OCI-LY3 (cell line): ENCODE results near the gene CWH43.

ENCODE experiments used
- H2AFZ ChIP-seq: fragments of 200-600, 300-600 bp; shearing (Covaris generic); 2 replicates; pipeline ENCODE4 v1.6.0; 2014; ENCODE audit warnings: antibody characterized with exemption, low read depth, low read length
- H3K27ac ChIP-seq: fragments of 200-600, 300-600 bp; sonication (generic); 2 replicates; pipeline ENCODE4 v1.5.1; 2014; ENCODE audit warnings: mild to moderate bottlenecking, low read length, moderate library complexity, mixed read lengths
- H3K27me3 ChIP-seq: fragments of 200-600, 300-600 bp; sonication (generic); 2 replicates; pipeline ENCODE4 v1.6.1; 2014; ENCODE audit warnings: low read depth, low read length, mixed read lengths
- H3K36me3 ChIP-seq: fragments of 200-600, 300-600 bp; sonication (generic); replicated peaks from 2 replicates; pipeline ENCODE3; 2014; ENCODE audit warnings: low read depth, low read length, mixed read lengths
- H3K4me1 ChIP-seq: fragments of 300-600, 200-600 bp; sonication (generic); 2 replicates; pipeline ENCODE4 v1.6.1; 2014; ENCODE audit warnings: low read length, mixed read lengths
- H3K4me2 ChIP-seq: fragments of 200-600, 300-600 bp; sonication (generic); 2 replicates; pipeline ENCODE4 v1.6.1; 2014; ENCODE audit warnings: low read length, mixed read lengths
- H3K4me3 ChIP-seq: fragments of 300-600, 200-600 bp; sonication (generic); 2 replicates; pipeline ENCODE4 v1.5.1; 2014; ENCODE audit warnings: antibody characterized with exemption, mild to moderate bottlenecking, low read length, moderate library complexity
- H3K79me2 ChIP-seq: fragments of 300-600, 200-600 bp; shearing (Covaris generic); 2 replicates; pipeline ENCODE4 v1.6.1; 2014; ENCODE audit warnings: mild to moderate bottlenecking, low read length, mixed read lengths
- H3K9ac ChIP-seq: fragments of 300-600, 200-600 bp; shearing (Covaris generic); 2 replicates; pipeline ENCODE4 v1.6.0; 2014; ENCODE audit warnings: mild to moderate bottlenecking, low read length, moderate library complexity
- H3K9me3 ChIP-seq: fragments of 200-600, 300-600 bp; shearing (Covaris generic); 2 replicates; pipeline ENCODE4 v1.6.1; 2014; ENCODE audit warnings: low read length, mixed read lengths; ENCODE audit not compliant: insufficient read depth
- H4K20me1 ChIP-seq: fragments of 200-600, 300-600 bp; sonication (generic); 2 replicates; pipeline ENCODE4 v1.6.1; 2016; ENCODE audit warnings: low read length, mixed read lengths; ENCODE audit not compliant: insufficient read depth
- EZH2phosphoT487 ChIP-seq: fragments of 200-600 bp; shearing (Covaris generic); IDR thresholded peaks from 2 replicates; pipeline ENCODE4 v1.6.1; 2018; ENCODE audit warnings: antibody characterized with exemption, mixed run types, low read depth
- TF ChIP-seq, protein P1 (sequence below): fragments of 200-600, 300-600 bp; sonication (generic); IDR thresholded peaks from 2 replicates; pipeline ENCODE4 v1.5.1; 2014; ENCODE audit warnings: antibody characterized with exemption, low read length, low read depth

The CWH43 gene

DNA sequence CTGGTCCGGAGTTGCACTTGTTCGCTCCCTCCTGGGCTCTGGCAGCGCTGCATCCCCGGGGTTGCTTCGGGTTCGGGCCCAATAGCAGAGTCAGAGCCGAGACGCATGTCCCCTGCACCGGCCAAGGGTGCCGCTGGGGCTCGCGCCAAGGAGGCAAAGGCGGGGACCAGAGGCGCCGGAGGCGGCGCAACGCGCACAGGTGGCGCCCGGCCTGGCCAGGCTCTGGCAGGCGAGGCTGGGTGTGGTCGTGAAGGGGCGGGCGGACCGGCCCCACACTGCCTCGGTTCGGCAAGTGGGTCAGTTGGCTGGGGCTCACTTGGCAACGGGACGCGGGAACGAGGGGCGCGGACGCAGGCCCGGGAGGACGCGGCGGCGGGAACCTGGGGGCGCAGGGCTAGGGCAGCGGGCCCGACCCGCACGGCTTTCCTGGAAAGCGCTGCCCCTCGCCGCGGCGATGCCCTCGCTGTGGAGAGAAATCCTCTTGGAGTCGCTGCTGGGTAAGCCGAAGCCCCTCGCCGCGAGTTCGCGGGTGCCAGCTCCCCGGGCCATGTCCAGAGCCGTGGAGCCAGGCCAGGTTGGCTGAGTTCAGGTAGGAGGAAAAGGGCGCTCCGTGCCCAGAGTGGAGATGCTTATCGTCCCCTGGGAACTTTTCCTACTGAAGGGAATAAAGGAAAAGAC lies at the start of gene CWH43:
CWH43 (plus strand) TSS at position 300 of the 678 bp plus-strand sequence; CDS start at position 455, 155 bp downstream.
- no peaks in the 10 kb centered on the region for H3K79me2 ChIP-seq
- H2AFZ ChIP-seq = no peak within 1 kb of the TSS
- H3K27ac ChIP-seq = no peak within 1 kb of the TSS
- H3K36me3 ChIP-seq = no peaks in the 10 kb centered on the region
- TF ChIP-seq, protein P1, sequence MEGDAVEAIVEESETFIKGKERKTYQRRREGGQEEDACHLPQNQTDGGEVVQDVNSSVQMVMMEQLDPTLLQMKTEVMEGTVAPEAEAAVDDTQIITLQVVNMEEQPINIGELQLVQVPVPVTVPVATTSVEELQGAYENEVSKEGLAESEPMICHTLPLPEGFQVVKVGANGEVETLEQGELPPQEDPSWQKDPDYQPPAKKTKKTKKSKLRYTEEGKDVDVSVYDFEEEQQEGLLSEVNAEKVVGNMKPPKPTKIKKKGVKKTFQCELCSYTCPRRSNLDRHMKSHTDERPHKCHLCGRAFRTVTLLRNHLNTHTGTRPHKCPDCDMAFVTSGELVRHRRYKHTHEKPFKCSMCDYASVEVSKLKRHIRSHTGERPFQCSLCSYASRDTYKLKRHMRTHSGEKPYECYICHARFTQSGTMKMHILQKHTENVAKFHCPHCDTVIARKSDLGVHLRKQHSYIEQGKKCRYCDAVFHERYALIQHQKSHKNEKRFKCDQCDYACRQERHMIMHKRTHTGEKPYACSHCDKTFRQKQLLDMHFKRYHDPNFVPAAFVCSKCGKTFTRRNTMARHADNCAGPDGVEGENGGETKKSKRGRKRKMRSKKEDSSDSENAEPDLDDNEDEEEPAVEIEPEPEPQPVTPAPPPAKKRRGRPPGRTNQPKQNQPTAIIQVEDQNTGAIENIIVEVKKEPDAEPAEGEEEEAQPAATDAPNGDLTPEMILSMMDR = no peak
- no peak for TF ChIP-seq EZH2phosphoT487
- H3K9ac ChIP-seq = no peak within 1 kb of the TSS
- H3K9me3 ChIP-seq = no peaks in the 10 kb centered on the region
- no peaks in the 10 kb centered on the region for H3K4me1 ChIP-seq
- no peak within 1 kb of the TSS for H3K4me2 ChIP-seq
- H3K4me3 ChIP-seq = no peak within 1 kb of the TSS
- no peaks in the 10 kb centered on the region; the same call in 1 of the 2 replicates for H3K27me3 ChIP-seq
- no peaks in the 10 kb centered on the region for H4K20me1 ChIP-seq

DNA sequence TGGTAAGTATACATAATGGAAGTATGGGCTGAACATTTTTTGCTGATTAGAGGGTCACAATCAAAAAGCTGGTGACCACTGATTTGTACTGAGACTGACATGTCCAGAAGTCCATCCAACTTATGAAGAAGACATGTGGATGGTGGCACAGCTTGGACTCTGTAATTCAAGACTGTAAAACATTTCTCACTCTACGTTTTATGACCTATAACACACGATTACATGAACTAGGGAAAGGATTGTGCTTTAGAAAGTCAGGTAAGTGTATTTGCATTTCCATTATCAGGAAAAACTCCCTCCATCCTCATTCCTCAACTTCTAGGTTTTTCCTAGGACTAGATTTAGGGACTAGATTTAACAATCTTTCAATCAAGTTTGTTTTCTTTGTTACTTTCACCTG lies 49.0 kb upstream of the CWH43 start:
- Histone ChIP-seq H3K36me3 (no peaks in the 10 kb centered on the region), H3K27me3 (no peaks in the 10 kb centered on the region), H4K20me1 (no peaks in the 10 kb centered on the region), H3K4me1 (no peaks in the 10 kb centered on the region), H3K27ac (no peak overlapping the region), H3K4me3 (no peak overlapping the region), H3K9ac (no peak overlapping the region), H3K9me3 (no peaks in the 10 kb centered on the region), H2AFZ (no peak overlapping the region), H3K79me2 (no peaks in the 10 kb centered on the region), H3K4me2 (no peak overlapping the region)
- TF ChIP-seq, protein P1 = no peak
- TF ChIP-seq EZH2phosphoT487 = no peak

DNA sequence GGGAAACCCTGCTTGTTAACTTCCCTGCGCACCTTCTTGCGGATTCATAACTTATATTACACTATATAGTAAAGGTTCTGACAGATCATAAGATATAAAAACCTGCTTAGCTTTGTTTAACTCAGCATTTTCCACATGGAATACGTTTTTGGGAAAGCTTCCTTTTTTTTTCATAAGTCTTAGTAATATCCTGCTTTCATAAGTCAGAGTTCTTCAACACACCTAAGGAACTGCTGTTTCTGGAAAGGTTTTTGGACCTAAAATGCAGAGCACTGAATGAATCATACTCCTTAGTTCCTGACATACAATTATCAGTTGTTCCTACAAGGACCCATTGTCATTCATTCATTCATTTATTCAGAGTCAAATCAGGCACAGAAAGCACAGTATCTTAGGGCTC lies 47.2 kb upstream of the CWH43 start:
- no peaks in the 10 kb centered on the region for H3K36me3 ChIP-seq
- no peak overlapping the region for H3K4me2 ChIP-seq
- H3K4me1 ChIP-seq = no peaks in the 10 kb centered on the region
- no peak for TF ChIP-seq EZH2phosphoT487
- TF ChIP-seq, protein P1 = no peak
- no peaks in the 10 kb centered on the region for H3K9me3 ChIP-seq
- no peaks in the 10 kb centered on the region for H3K79me2 ChIP-seq
- no peak overlapping the region for H3K4me3 ChIP-seq
- no peaks in the 10 kb centered on the region for H4K20me1 ChIP-seq
- no peaks in the 10 kb centered on the region for H3K27me3 ChIP-seq
- H2AFZ ChIP-seq = no peak overlapping the region
- H3K9ac ChIP-seq = no peak overlapping the region
- H3K27ac ChIP-seq = no peak overlapping the region

DNA sequence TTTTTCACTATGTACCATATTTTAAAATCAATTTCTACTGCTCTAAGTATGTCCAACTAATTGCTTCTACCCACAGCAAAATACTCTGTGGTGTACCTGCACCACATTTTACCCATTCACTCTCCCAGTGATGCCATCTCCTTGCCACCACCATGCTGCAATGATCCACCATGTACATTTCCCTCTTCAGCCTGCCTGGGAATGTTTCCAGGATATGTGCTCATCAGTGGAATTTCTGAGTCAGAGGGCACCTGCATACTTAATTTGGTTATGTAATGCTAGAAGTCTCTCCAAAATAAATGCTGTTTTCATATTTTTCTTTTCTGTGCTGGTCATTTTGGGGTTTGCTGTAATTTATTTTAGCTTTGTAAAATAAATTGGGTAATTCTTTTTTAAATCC lies 46.3 kb upstream of the CWH43 start:
- Histone ChIP-seq H3K4me2 (no peak overlapping the region), H2AFZ (no peak overlapping the region), H3K36me3 (no peaks in the 10 kb centered on the region), H3K27me3 (no peaks in the 10 kb centered on the region), H3K9me3 (no peaks in the 10 kb centered on the region), H3K27ac (no peak overlapping the region), H3K9ac (no peak overlapping the region), H4K20me1 (no peaks in the 10 kb centered on the region), H3K79me2 (no peaks in the 10 kb centered on the region), H3K4me1 (no peaks in the 10 kb centered on the region), H3K4me3 (no peak overlapping the region)
- TF ChIP-seq EZH2phosphoT487 = no peak
- TF ChIP-seq, protein P1 = no peak
